Prostate gland (tissue), 2 donors: ENCODE results near the gene DENND4C.

Source experiments
- POLR2A ChIP-seq: fragments of 450-650 bp; IDR thresholded peaks from one replicate; pipeline ENCODE4 v1.6.1; 2016; ENCODE audit warnings: antibody characterized with exemption, mild to moderate bottlenecking
- POLR2AphosphoS5 ChIP-seq: sonication (generic); formaldehyde crosslinking; IDR thresholded peaks from one replicate; pipeline ENCODE4 v1.6.1; 2017; ENCODE audit warnings: antibody characterized with exemption
- TF ChIP-seq, protein P1 (sequence below), 4 experiments: fragments of 200-600 bp in 2 of 4; fragments of 450-650 bp in 2 of 4; sonication (generic) in 2 of 4; IDR thresholded peaks; 1 replicate in 3 of 4; 2 replicates in 1 of 4; pipeline ENCODE4 v1.5.1; 2016 to 2019; ENCODE audit warnings: antibody characterized with exemption in 4 of 4, mild to moderate bottlenecking in 2 of 4, moderate library complexity in 2 of 4

DNA sequence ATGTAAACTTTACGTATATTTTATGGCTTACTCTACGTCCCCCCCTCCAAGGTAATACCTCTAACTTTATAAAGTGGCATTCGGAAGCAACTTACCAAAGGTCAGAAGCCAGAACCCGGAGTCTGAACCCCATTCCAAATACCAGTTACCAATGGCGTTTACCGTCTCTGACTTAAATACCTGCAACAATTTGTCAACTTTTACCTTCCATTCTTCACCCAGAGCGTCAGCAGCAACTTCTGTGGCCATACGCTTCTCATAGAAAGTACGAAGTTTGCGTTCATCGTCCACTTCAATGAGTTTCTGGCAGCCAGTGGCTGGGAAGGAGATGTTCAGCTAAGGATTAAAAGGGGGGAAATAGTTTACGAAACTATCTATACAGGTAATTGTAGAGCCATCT lies 148.8 kb downstream of the DENND4C start:
- TF ChIP-seq POLR2A (no peak), POLR2AphosphoS5 (no peak)
- TF ChIP-seq, protein P1, sequence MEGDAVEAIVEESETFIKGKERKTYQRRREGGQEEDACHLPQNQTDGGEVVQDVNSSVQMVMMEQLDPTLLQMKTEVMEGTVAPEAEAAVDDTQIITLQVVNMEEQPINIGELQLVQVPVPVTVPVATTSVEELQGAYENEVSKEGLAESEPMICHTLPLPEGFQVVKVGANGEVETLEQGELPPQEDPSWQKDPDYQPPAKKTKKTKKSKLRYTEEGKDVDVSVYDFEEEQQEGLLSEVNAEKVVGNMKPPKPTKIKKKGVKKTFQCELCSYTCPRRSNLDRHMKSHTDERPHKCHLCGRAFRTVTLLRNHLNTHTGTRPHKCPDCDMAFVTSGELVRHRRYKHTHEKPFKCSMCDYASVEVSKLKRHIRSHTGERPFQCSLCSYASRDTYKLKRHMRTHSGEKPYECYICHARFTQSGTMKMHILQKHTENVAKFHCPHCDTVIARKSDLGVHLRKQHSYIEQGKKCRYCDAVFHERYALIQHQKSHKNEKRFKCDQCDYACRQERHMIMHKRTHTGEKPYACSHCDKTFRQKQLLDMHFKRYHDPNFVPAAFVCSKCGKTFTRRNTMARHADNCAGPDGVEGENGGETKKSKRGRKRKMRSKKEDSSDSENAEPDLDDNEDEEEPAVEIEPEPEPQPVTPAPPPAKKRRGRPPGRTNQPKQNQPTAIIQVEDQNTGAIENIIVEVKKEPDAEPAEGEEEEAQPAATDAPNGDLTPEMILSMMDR (IDR thresholded peaks at IDR 0.05), result no peak
